Fibroblast of lung (primary cell): ENCODE data around the gene ZC3H8.

Experiments used
- CTCF ChIP-seq, 2 donors: IDR thresholded peaks in 1 of 2; conservative IDR thresholded peaks in 1 of 2; 1 replicate in 1 of 2; 2 replicates in 1 of 2; pipeline ENCODE4 v1.5.1; 2011 to 2012; ENCODE audit warnings: low read length in 2 of 2, control low read depth in 1 of 2, inconsistent platforms in 1 of 2, low read depth in 1 of 2, mild to moderate bottlenecking in 1 of 2
- EZH2 ChIP-seq: IDR thresholded peaks from 2 replicates; pipeline ENCODE4 v1.5.1; 2012; ENCODE audit warnings: low read length, control low read depth, mild to moderate bottlenecking; ENCODE audit errors: missing control alignments

- TF ChIP-seq EZH2, result no peak
- TF ChIP-seq CTCF (conservative IDR thresholded peaks at IDR 0.05 in 1 of 2, IDR thresholded peaks at IDR 0.05 in 1 of 2; ENCODE audit: low read depth in 1 of 2, low read length in 2 of 2), result no peak
Observed at GRCh38 chr2:112301973-112302372, 47.1 kb upstream of the ZC3H8 start.
